CD4-positive, alpha-beta T cell (primary cell): Measurements from ENCODE around the gene DYSF. TPM values are rescaled to one million over a fixed set of nuclear protein-coding genes. Genes with fewer than 3 reads are reported as not detected.

Experiments used
- ATAC-seq: fragments of 200-7000 bp; cut with Tn5 transposase; one replicate; pipeline ENCODE4 v1.10.0; 2022; ENCODE audit warnings: mild to moderate bottlenecking; ENCODE audit not compliant: poor library complexity
- CTCF ChIA-PET: fragments of 350-600 bp; sonication (Branson Sonifier 250); formaldehyde crosslinking; loops from one replicate; lab custom pipeline; 2021; ENCODE audit warnings: antibody characterized with exemption, inconsistent platforms; lab: Charles Lee
- POLR2A ChIA-PET: fragments of 350-600 bp; sonication (Branson Sonifier 250); formaldehyde crosslinking; loops from one replicate; lab custom pipeline; 2021; ENCODE audit warnings: antibody characterized with exemption, inconsistent platforms; lab: Charles Lee
- DNase-seq, 14 experiments: peaks; one replicate each; pipeline ENCODE4 v3.0.0-alpha.2; 2013 to 2020; ENCODE audit warnings: mixed read lengths in 2 of 14
- H3K27ac ChIP-seq, 2 donors: one replicate each; pipeline versions ENCODE4 v1.5.1 to v1.7.0; 2013; ENCODE audit warnings: low read length in 2 of 2, low read depth in 1 of 2, mild to moderate bottlenecking in 1 of 2
- H3K27me3 ChIP-seq, 2 experiments: 1 replicate in 1 of 2; 2 replicates in 1 of 2; pipeline versions ENCODE4 v1.6.1 to v1.7.0; 2013; ENCODE audit warnings: low read length in 2 of 2, control low read depth in 1 of 2, mild to moderate bottlenecking in 1 of 2, moderate library complexity in 1 of 2; ENCODE audit not compliant: insufficient read depth in 2 of 2, control insufficient read depth in 1 of 2
- H3K36me3 ChIP-seq: one replicate; pipeline ENCODE4 v1.6.1; 2013; ENCODE audit warnings: low read length, control low read depth; ENCODE audit not compliant: insufficient read depth
- H3K4me1 ChIP-seq: one replicate; pipeline ENCODE4 v1.6.1; 2013; ENCODE audit warnings: low read length, control low read depth; ENCODE audit not compliant: insufficient read depth
- H3K4me3 ChIP-seq: one replicate; pipeline ENCODE4 v1.5.1; 2013; ENCODE audit warnings: mild to moderate bottlenecking, low read length, moderate library complexity
- H3K9me3 ChIP-seq, 2 experiments: 1 replicate in 1 of 2; 2 replicates in 1 of 2; pipeline versions ENCODE4 v1.6.1 to v1.7.0; 2013; ENCODE audit warnings: low read length in 2 of 2, mild to moderate bottlenecking in 2 of 2, control low read depth in 1 of 2, moderate library complexity in 1 of 2; ENCODE audit not compliant: control insufficient read depth in 1 of 2, insufficient read depth in 1 of 2
- H3K27ac Mint-ChIP-seq: one replicate; pipeline ENCODE4 v1.8.0; 2020; ENCODE audit warnings: mixed read lengths
- H3K27me3 Mint-ChIP-seq: one replicate; pipeline ENCODE4 v1.8.0; 2021; ENCODE audit warnings: mixed read lengths
- H3K36me3 Mint-ChIP-seq: one replicate; pipeline ENCODE4 v1.8.0; 2021; ENCODE audit warnings: low read depth, mixed read lengths
- H3K4me1 Mint-ChIP-seq: one replicate; pipeline ENCODE4 v1.8.0; 2021; ENCODE audit warnings: low read depth, mixed read lengths
- H3K4me3 Mint-ChIP-seq: one replicate; pipeline ENCODE4 v1.8.0; 2020; ENCODE audit warnings: mild to moderate bottlenecking, mixed read lengths
- H3K9me3 Mint-ChIP-seq: one replicate; pipeline ENCODE4 v1.8.0; 2020; ENCODE audit warnings: mixed read lengths
- CTCF ChIP-seq: fragments of 200-600 bp; IDR thresholded peaks from one replicate; pipeline ENCODE4 v1.8.0; 2022; ENCODE audit warnings: antibody characterized with exemption, mild to moderate bottlenecking
- intact Hi-C, 2 experiments: fragments of 100-400 bp; cut with DNase I in 1 of 2; cut with micrococcal nuclease in 1 of 2; formaldehyde crosslinking; loops; one replicate each; pipeline versions ENCODE4 v1.15.1 to v1.9.0; 2023 to 2025; cut with DNase I, micrococcal nuclease
- total RNA-seq, 174 experiments: library from RNA in 2 of 174; stranded (reverse) in 2 of 174; gene quantifications; one replicate each; pipeline ENCODE4 v1.2.3 and lab custom pipeline; 2021 to 2026

DYSF gene
- total RNA-seq, 2 experiments from 2014 or later = 0.27 to 0.31 TPM

- Histone ChIP-seq H3K9me3 (peaks cover 0 to 6% of the 10 kb centered on the region in 2 experiments), H3K27ac (no peak overlapping the region), H3K36me3 (no peaks in the 10 kb centered on the region), H3K27me3 (no peaks in the 10 kb centered on the region), H3K4me1 (no peaks in the 10 kb centered on the region), H3K4me3 (no peak overlapping the region)
- ATAC-seq (no peak), DNase-seq (no peak)
- H3K4me3 Mint-ChIP-seq = no peak overlapping the region
- TF ChIP-seq CTCF = no peak
- no peaks in the 10 kb centered on the region for H3K9me3 Mint-ChIP-seq
- ChIA-PET CTCF (no interaction called here), POLR2A (no interaction called here)
- H3K36me3 Mint-ChIP-seq = no peaks in the 10 kb centered on the region
- H3K4me1 Mint-ChIP-seq = no peaks in the 10 kb centered on the region
- intact Hi-C loops = no loop called here
- peaks cover 5% of the 10 kb centered on the region for H3K27me3 Mint-ChIP-seq
- H3K27ac Mint-ChIP-seq = no peak overlapping the region
Measured at GRCh38 chr2:71681626-71682025, 228.3 kb downstream of the DYSF start.

- DNase-seq (no peak), ATAC-seq (no peak)
- H3K36me3 ChIP-seq = no peaks in the 10 kb centered on the region
- no peak overlapping the region for H3K27ac ChIP-seq
- H3K27me3 ChIP-seq = no peaks in the 10 kb centered on the region
- H3K4me3 Mint-ChIP-seq = no peak overlapping the region
- no peaks in the 10 kb centered on the region for H3K9me3 Mint-ChIP-seq
- no peaks in the 10 kb centered on the region for H3K4me1 Mint-ChIP-seq
- H3K9me3 ChIP-seq = peaks cover 0 to 6% of the 10 kb centered on the region in 2 experiments
- TF ChIP-seq CTCF = no peak
- H3K4me3 ChIP-seq = no peak overlapping the region
- H3K36me3 Mint-ChIP-seq = no peaks in the 10 kb centered on the region
- CTCF ChIA-PET = no interaction called here
- intact Hi-C loops = no loop called here
- H3K27me3 Mint-ChIP-seq = no peaks in the 10 kb centered on the region
- H3K4me1 ChIP-seq = no peaks in the 10 kb centered on the region
- POLR2A ChIA-PET = no interaction called here
- no peak overlapping the region for H3K27ac Mint-ChIP-seq
Measured at GRCh38 chr2:71682341-71682740, 229.0 kb downstream of the DYSF start.

GRCh38 chr2:71683070-71683469 is 229.7 kb downstream of the DYSF start:
- H3K27me3 ChIP-seq = no peaks in the 10 kb centered on the region
- intact Hi-C loops = no loop called here
- no peaks in the 10 kb centered on the region for H3K4me1 Mint-ChIP-seq
- H3K36me3 Mint-ChIP-seq = no peaks in the 10 kb centered on the region
- H3K27ac Mint-ChIP-seq = no peak overlapping the region
- ATAC-seq = no peak
- no peak for DNase-seq
- no peak overlapping the region for H3K4me3 ChIP-seq
- H3K9me3 Mint-ChIP-seq = no peaks in the 10 kb centered on the region
- H3K9me3 ChIP-seq = peaks cover 0 to 6% of the 10 kb centered on the region in 2 experiments
- POLR2A ChIA-PET = no interaction called here
- no peak overlapping the region for H3K4me3 Mint-ChIP-seq
- H3K27me3 Mint-ChIP-seq = no peaks in the 10 kb centered on the region
- CTCF ChIA-PET = no interaction called here
- TF ChIP-seq CTCF = no peak
- H3K27ac ChIP-seq = no peak overlapping the region
- no peaks in the 10 kb centered on the region for H3K36me3 ChIP-seq
- no peaks in the 10 kb centered on the region for H3K4me1 ChIP-seq
